COLO668 (cell line): ENCODE data around the gene ELP1.

Experiments used
- DNase-seq: peaks from one replicate; lab custom pipeline; 2025; ENCODE audit not compliant: unreplicated experiment; lab: John Stamatoyannopoulos, UW

The ELP1 gene

DNA sequence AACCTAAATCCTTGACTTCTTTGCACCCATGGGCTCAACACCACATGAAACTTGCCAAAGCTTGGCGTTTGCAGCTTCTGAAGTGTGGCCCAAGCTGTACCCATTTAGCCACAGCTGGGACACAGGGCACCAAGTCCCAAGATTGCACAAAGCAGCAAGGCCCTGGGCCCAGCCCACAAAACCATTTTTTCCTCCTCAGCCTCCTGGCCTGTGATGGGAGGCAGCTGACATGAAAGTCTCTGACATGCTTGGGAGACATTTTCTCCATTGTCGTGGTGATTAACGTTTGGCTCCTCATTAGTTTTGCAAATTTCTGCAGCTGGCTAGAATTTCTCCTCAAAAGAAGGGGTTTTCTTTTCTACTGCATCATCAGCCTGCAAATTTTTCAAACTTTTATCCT, 110.1 kb downstream of the ELP1 start:
- DNase-seq = no peak
